C4-2B (cell line): ENCODE data around the gene BRME1.

Source experiments
- CTCF ChIP-seq: fragments of 450-650 bp; conservative IDR thresholded peaks from 2 replicates; pipeline ENCODE4 v1.5.1; 2017; ENCODE audit warnings: mild to moderate bottlenecking
- ZFX ChIP-seq: fragments of 450-650 bp; IDR thresholded peaks from 2 replicates; pipeline ENCODE4 v1.6.1; 2017

DNA sequence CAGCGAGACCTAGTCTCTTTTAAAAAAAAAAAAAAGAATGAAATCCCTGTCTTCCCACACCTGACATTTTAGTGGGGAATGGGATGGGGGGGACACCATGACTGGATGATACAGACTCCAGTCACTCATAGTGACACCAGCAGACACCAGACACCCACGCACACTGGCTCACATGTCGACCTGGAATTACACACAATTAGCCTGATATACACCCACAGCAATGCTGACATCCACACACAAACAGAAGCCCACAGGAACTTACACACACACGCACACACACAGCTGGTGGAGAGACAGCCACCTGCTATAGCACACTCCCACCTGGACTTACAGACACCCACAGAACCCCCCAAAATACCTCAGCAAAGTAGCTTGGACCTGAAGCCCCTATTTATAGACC lies 37.3 kb downstream of the BRME1 start:
- TF ChIP-seq CTCF (no peak), ZFX (no peak)
